GM18909 (cell line): Measurements from ENCODE around the gene ACSS1.

ENCODE experiments used
- ATAC-seq: cut with Tn5 transposase; IDR thresholded peaks from one replicate; pipeline ENCODE4 v1.9.1; 2021; ENCODE audit warnings: mild to moderate bottlenecking; ENCODE audit not compliant: unreplicated experiment, poor library complexity

ACSS1 gene

GRCh38 chr20:25061103-25061799 is 3.3 kb upstream of the ACSS1 start:
- no peak for ATAC-seq

GRCh38 chr20:25059866-25060465 is 2.0 kb upstream of the ACSS1 start:
- no peak for ATAC-seq

- ATAC-seq = no peak
Observed at GRCh38 chr20:25058847-25059810, 1.2 kb upstream of the ACSS1 start.

- peak; percentile 33 for ATAC-seq
Observed at GRCh38 chr20:25057234-25058050, 497 bp downstream of the ACSS1 start.

GRCh38 chr20:25056690-25057233 is 1.2 kb downstream of the ACSS1 start:
- peak; percentile 31 for ATAC-seq

- ATAC-seq = no peak
Observed at GRCh38 chr20:25055711-25056495, 2.0 kb downstream of the ACSS1 start.

- ATAC-seq = no peak
Observed at GRCh38 chr20:25054995-25055629, 2.8 kb downstream of the ACSS1 start.

GRCh38 chr20:25054096-25054820 is 3.7 kb downstream of the ACSS1 start:
- peak; percentile 31 for ATAC-seq

GRCh38 chr20:25053255-25054031 is 4.5 kb downstream of the ACSS1 start:
- ATAC-seq = no peak

- ATAC-seq = no peak
Observed at GRCh38 chr20:25052255-25053194, 5.4 kb downstream of the ACSS1 start.

GRCh38 chr20:25051386-25052155 is 6.4 kb downstream of the ACSS1 start:
- no peak for ATAC-seq

- no peak for ATAC-seq
Observed at GRCh38 chr20:25050501-25051350, 7.2 kb downstream of the ACSS1 start.

GRCh38 chr20:25050082-25050481 is 7.9 kb downstream of the ACSS1 start:
- ATAC-seq = no peak

GRCh38 chr20:25049261-25050060 is 8.5 kb downstream of the ACSS1 start:
- no peak for ATAC-seq
